Measurements from ENCODE around the gene PGLYRP4.

GRCh38 chr1:153368495-153368894, 19.9 kb upstream of the PGLYRP4 start:
- TF ChIP-seq EP300 (IDR thresholded peaks at IDR 0.05) (no peak), CTCF (IDR thresholded peaks at IDR 0.05) (no peak), SREBF2 (IDR thresholded peaks at IDR 0.05) (no peak), CHD2 (IDR thresholded peaks at IDR 0.05; ENCODE audit: low read length, partially characterized antibody) (no peak), MAX (IDR thresholded peaks at IDR 0.05) (no peak), POLR2A (IDR thresholded peaks at IDR 0.05; ENCODE audit: low read length) (no peak), USF2 (IDR thresholded peaks at IDR 0.05) (no peak)
